PC-3 (cell line): ENCODE results near the gene RAB29. TPM values are rescaled to one million over a fixed set of nuclear protein-coding genes. Genes with fewer than 3 reads are reported as not detected.

ENCODE experiments used
- ATAC-seq: fragments of 200-7000 bp; cut with Tn5 transposase; 2 replicates; pipeline ENCODE4 v1.9.1; 2020; ENCODE audit warnings: mild to moderate bottlenecking, moderate library complexity
- BruUV-seq: library from RNA; stranded (reverse); fragments of 400-500 nt; replicated peaks from 2 replicates; lab custom pipeline; 2021; lab: Mats Ljungman, UMichigan
- CTCF ChIA-PET: fragments of 300-600 bp; sonication (Branson Sonifier 250); formaldehyde crosslinking; loops from one replicate; lab custom pipeline; 2022; ENCODE audit warnings: antibody characterized with exemption; lab: Charles Lee
- POLR2A ChIA-PET: fragments of 300-600 bp; sonication (Branson Sonifier 250); formaldehyde crosslinking; loops from one replicate; lab custom pipeline; 2022; ENCODE audit warnings: antibody characterized with exemption; ENCODE audit not compliant: unreplicated experiment; lab: Charles Lee
- DNase-seq: peaks from one replicate; pipeline ENCODE4 v3.0.0-alpha.2; 2015
- H2AFZ ChIP-seq: fragments of 300-600 bp; sonication (generic); 2 replicates; pipeline ENCODE4 v1.6.0; 2016; ENCODE audit warnings: antibody characterized with exemption, low read length
- H3F3A ChIP-seq: fragments of 300-600 bp; sonication (generic); one replicate; pipeline ENCODE4 v1.6.0; 2017; ENCODE audit warnings: antibody characterized with exemption, low read length, control low read depth, mild to moderate bottlenecking; ENCODE audit not compliant: unreplicated experiment
- H3K27ac ChIP-seq: fragments of 300-600 bp; sonication (generic); 2 replicates; pipeline ENCODE4 v1.5.1; 2016; ENCODE audit warnings: mild to moderate bottlenecking, low read length
- H3K27me3 ChIP-seq: fragments of 300-600 bp; sonication (generic); 2 replicates; pipeline ENCODE4 v1.6.1; 2016; ENCODE audit warnings: low read length, mixed read lengths
- H3K36me3 ChIP-seq: fragments of 300-600 bp; sonication (generic); 2 replicates; pipeline ENCODE4 v1.6.1; 2016; ENCODE audit warnings: low read depth, mixed run types, low read length, mixed read lengths
- H3K4me1 ChIP-seq: fragments of 300-600 bp; sonication (generic); 2 replicates; pipeline ENCODE4 v1.5.1; 2016; ENCODE audit warnings: low read length; ENCODE audit not compliant: insufficient read depth
- H3K4me2 ChIP-seq: fragments of 300-600 bp; sonication (generic); 2 replicates; pipeline ENCODE4 v1.6.0; 2016; ENCODE audit warnings: low read length
- H3K4me3 ChIP-seq: fragments of 300-600 bp; sonication (generic); 2 replicates; pipeline ENCODE4 v1.5.1; 2016; ENCODE audit warnings: mild to moderate bottlenecking, low read length, mixed read lengths
- H3K79me2 ChIP-seq: fragments of 300-600 bp; sonication (generic); 2 replicates; pipeline ENCODE4 v1.6.1; 2017; ENCODE audit warnings: low read length, mixed read lengths
- H3K9ac ChIP-seq: fragments of 300-600 bp; sonication (generic); 2 replicates; pipeline ENCODE4 v1.6.0; 2016; ENCODE audit warnings: mild to moderate bottlenecking, low read length
- H3K9me2 ChIP-seq: fragments of 300-600 bp; sonication (generic); replicated peaks from 2 replicates; pipeline ENCODE4 v1.6.1; 2016; ENCODE audit warnings: mixed run types, low read length, mixed read lengths
- H3K9me3 ChIP-seq: fragments of 300-600 bp; sonication (generic); 2 replicates; pipeline ENCODE4 v1.6.1; 2016; ENCODE audit warnings: low read length, mixed read lengths
- H4K20me1 ChIP-seq: fragments of 300-600 bp; sonication (generic); 2 replicates; pipeline ENCODE4 v1.6.1; 2016; ENCODE audit warnings: low read length, mixed read lengths
- CTCF ChIP-seq: fragments of 300-600 bp; sonication (generic); conservative IDR thresholded peaks from 2 replicates; pipeline ENCODE4 v1.5.1; 2017; ENCODE audit warnings: antibody characterized with exemption, low read depth, mild to moderate bottlenecking, low read length
- EZH2 ChIP-seq: fragments of 300-600 bp; sonication (generic); IDR thresholded peaks from one replicate; pipeline ENCODE4 v1.6.1; 2017; ENCODE audit warnings: antibody characterized with exemption, mild to moderate bottlenecking, low read length; ENCODE audit not compliant: unreplicated experiment
- EZH2phosphoT487 ChIP-seq: fragments of 300-600 bp; sonication (generic); IDR thresholded peaks from 2 replicates; pipeline ENCODE4 v1.6.1; 2018; ENCODE audit warnings: mild to moderate bottlenecking, antibody characterized with exemption, low read length, borderline replicate concordance
- intact Hi-C: fragments of 100-400 bp; cut with micrococcal nuclease; formaldehyde crosslinking; loops from 2 replicates; pipeline ENCODE4 v1.9.0; 2023
- total RNA-seq: library from RNA; depleted of rRNA; stranded (reverse); fragments of >200 nt; gene quantifications from 2 replicates; pipeline ENCODE4 v1.2.3, GENCODE V29; 2014

Gene RAB29
- total RNA-seq, 1 experiment from 2014 or later = 7.4 TPM

GRCh38 chr1:205739348-205740160, 35.7 kb downstream of the RAB29 start:
- no peaks in the 10 kb centered on the region for H3K27me3 ChIP-seq
- ChIA-PET POLR2A (no interaction called here), CTCF (interaction anchor here (0.6 kb wide), 1 partner anchor 168 kb away, joined by 3 read pairs; no protein-coding TSS in a partner anchor)
- peaks cover 68% of the 10 kb centered on the region for H4K20me1 ChIP-seq
- H3K27ac ChIP-seq = no peak overlapping the region
- H3K9ac ChIP-seq = no peak overlapping the region
- H3K4me1 ChIP-seq = no peaks in the 10 kb centered on the region
- peaks cover 24% of the 10 kb centered on the region for H3K36me3 ChIP-seq
- ATAC-seq (no peak), DNase-seq (no peak)
- no peaks in the 10 kb centered on the region for H3K9me2 ChIP-seq
- H2AFZ ChIP-seq = no peak overlapping the region
- no peaks in the 10 kb centered on the region for H3K9me3 ChIP-seq
- no TSS peak for BruUV-seq
- H3K4me2 ChIP-seq = no peak overlapping the region
- intact Hi-C loops = no loop called here
- H3F3A ChIP-seq = no peaks in the 10 kb centered on the region
- no peak overlapping the region for H3K4me3 ChIP-seq
- TF ChIP-seq EZH2phosphoT487 (no peak), EZH2 (no peak), CTCF (peak; percentile 43; the same call in 1 of the 2 replicates)
- peaks cover 99% of the 10 kb centered on the region for H3K79me2 ChIP-seq

- Histone ChIP-seq H3F3A (no peaks in the 10 kb centered on the region), H3K27ac (no peak overlapping the region), H3K36me3 (peaks cover 25% of the 10 kb centered on the region), H3K9ac (no peak overlapping the region), H3K9me3 (no peaks in the 10 kb centered on the region), H3K4me1 (peaks cover 5% of the 10 kb centered on the region; the same call in 1 of the 2 replicates), H3K4me2 (no peak overlapping the region), H3K79me2 (peaks cover 97% of the 10 kb centered on the region), H3K4me3 (no peak overlapping the region), H2AFZ (no peak overlapping the region), H3K27me3 (no peaks in the 10 kb centered on the region), H3K9me2 (no peaks in the 10 kb centered on the region), H4K20me1 (peaks cover 62% of the 10 kb centered on the region)
- CTCF ChIA-PET = interaction anchor here (0.7 kb wide), 1 partner anchor 351 kb away, joined by 4 read pairs; no protein-coding TSS in a partner anchor
- intact Hi-C loops = no loop called here
- ATAC-seq (no peak), DNase-seq (no peak)
- BruUV-seq = no TSS peak
- TF ChIP-seq EZH2 (no peak), EZH2phosphoT487 (no peak), CTCF (no peak)
- POLR2A ChIA-PET = interaction anchor here (0.6 kb wide), 1 partner anchor 19 kb away, joined by 5 read pairs; no protein-coding TSS in a partner anchor
Measured at GRCh38 chr1:205735218-205735617, 40.1 kb downstream of the RAB29 start.
